NOMO-1 (cell line): ENCODE measurements around the gene PYCR2.
"Not testable (repeated sequence)": the region's sequence is repeated elsewhere in the genome, so short reads cannot be mapped to it uniquely, and the experiment has no call there.

Source experiments
- DNase-seq, 2 experiments: peaks; one replicate each; lab custom pipeline; 2025; ENCODE audit not compliant: unreplicated experiment in 2 of 2; lab: John Stamatoyannopoulos, UW

PYCR2 gene

GRCh38 chr1:225943582-225943981 is 19.5 kb upstream of the PYCR2 start:
- DNase-seq, result no peak

- DNase-seq, result no peak
Observed at GRCh38 chr1:225942574-225942973, 18.5 kb upstream of the PYCR2 start.

GRCh38 chr1:225941942-225942222 is 17.8 kb upstream of the PYCR2 start:
- no peak for DNase-seq

- DNase-seq, result no peak
Observed at GRCh38 chr1:225941187-225941941, 17.3 kb upstream of the PYCR2 start, which contains the start of gene LEFTY2. Gene LEFTY2 (minus strand): TSS chr1:225941220. CDS start chr1:225941140, 80 bp downstream.

- DNase-seq, result no peak
Observed at GRCh38 chr1:225940385-225941151, 16.5 kb upstream of the PYCR2 start.

GRCh38 chr1:225939939-225940310 is 15.9 kb upstream of the PYCR2 start:
- DNase-seq, result not testable (repeated sequence)

GRCh38 chr1:225939097-225939938 is 15.3 kb upstream of the PYCR2 start:
- not testable (repeated sequence) for DNase-seq

GRCh38 chr1:225937048-225937968 is 13.3 kb upstream of the PYCR2 start:
- no peak for DNase-seq

- DNase-seq, result no peak
Observed at GRCh38 chr1:225936523-225936922, 12.5 kb upstream of the PYCR2 start.

- not testable (repeated sequence) for DNase-seq
Observed at GRCh38 chr1:225936086-225936485, 12.0 kb upstream of the PYCR2 start.

GRCh38 chr1:225934711-225935110 is 10.7 kb upstream of the PYCR2 start:
- no peak for DNase-seq

GRCh38 chr1:225933072-225933471 is 9.0 kb upstream of the PYCR2 start:
- DNase-seq, result no peak

GRCh38 chr1:225931270-225932136 is 7.5 kb upstream of the PYCR2 start:
- DNase-seq, result no peak

GRCh38 chr1:225930566-225930965 is 6.5 kb upstream of the PYCR2 start:
- no peak for DNase-seq

- DNase-seq, result not testable (repeated sequence)
Observed at GRCh38 chr1:225929462-225929861, 5.4 kb upstream of the PYCR2 start.

GRCh38 chr1:225928186-225929175 is 4.4 kb upstream of the PYCR2 start:
- DNase-seq, result no peak

- peak; percentile 5 to 17 for DNase-seq
Observed at GRCh38 chr1:225926551-225927113, 2.6 kb upstream of the PYCR2 start.

- no peak for DNase-seq
Observed at GRCh38 chr1:225923381-225923691, 714 bp downstream of the PYCR2 start.
